Forelimb muscle (tissue), 1 donor: ENCODE data around the gene FLACC1. TPM values are rescaled to one million over a fixed set of nuclear protein-coding genes. Genes with fewer than 3 reads are reported as not detected.
"Not testable (repeated sequence)": the region's sequence is repeated elsewhere in the genome, so short reads cannot be mapped to it uniquely, and the experiment has no call there.

Source experiments
- DNase-seq: peaks from one replicate; pipeline ENCODE4 v3.0.0-alpha.2; 2013; ENCODE audit warnings: low read depth
- polyA plus RNA-seq: library from polyadenylated mRNA; unstranded; fragments of 120-200 nt; gene quantifications from one replicate; pipeline ENCODE4 v1.2.1, GENCODE V29; 2013; ENCODE audit not compliant: insufficient read length

FLACC1 gene
- polyA plus RNA-seq, 1 donor: 1.4 TPM

- no peak for DNase-seq
These were observed 8.4 kb downstream of the FLACC1 start for GRCh38 chr2:201348758-201349157.

DNA sequence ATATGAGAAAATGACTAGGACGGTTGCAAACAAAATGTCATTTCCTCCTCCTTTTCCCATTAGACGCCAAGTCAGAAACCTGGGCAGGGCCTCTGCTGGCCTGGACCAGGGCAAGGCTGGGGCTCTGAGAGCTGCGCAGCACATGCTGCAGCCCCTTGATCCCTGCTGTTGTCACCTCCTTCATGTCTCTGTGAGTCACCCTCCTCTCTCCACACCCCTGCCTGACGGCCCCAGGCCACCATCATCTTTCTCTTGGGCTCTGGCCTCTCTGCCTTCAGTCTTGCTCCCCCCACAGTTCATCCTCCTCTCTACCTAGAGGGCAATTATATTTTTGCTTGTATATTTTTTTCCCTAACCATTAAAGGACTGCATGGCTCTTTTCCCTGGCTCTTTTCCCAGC, 10.0 kb downstream of the FLACC1 start:
- no peak for DNase-seq

- no peak for DNase-seq
These were observed 11.4 kb downstream of the FLACC1 start for GRCh38 chr2:201345625-201346213.

- no peak for DNase-seq
These were observed 12.3 kb downstream of the FLACC1 start for GRCh38 chr2:201344663-201345366.

GRCh38 chr2:201343559-201343958, 13.6 kb downstream of the FLACC1 start:
- no peak for DNase-seq

GRCh38 chr2:201342923-201343322, 14.2 kb downstream of the FLACC1 start:
- DNase-seq: no peak

- no peak for DNase-seq
These were observed 27.7 kb downstream of the FLACC1 start for GRCh38 chr2:201329409-201329808.

DNA sequence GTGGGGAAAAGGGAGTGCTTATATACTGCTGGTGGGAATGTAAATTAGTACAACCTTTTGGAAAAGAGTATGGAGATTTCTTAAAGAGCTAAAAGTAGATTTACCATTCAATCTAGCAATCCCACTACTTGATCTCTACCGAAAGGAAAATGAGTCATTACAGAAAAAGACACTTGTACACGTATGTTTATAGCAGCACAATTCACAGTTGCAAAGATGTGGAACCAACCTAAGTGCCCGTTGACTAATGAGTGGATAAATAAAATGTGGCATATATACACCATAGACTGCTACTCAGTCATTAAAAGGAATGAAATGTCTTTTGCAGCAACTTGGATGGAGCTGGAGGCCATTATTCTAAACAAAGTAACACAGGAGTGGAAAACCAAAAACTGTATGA, 29.5 kb downstream of the FLACC1 start:
- no peak for DNase-seq

GRCh38 chr2:201322772-201323171, 34.4 kb downstream of the FLACC1 start:
- DNase-seq: no peak

- no peak for DNase-seq
These were observed 36.4 kb downstream of the FLACC1 start for GRCh38 chr2:201320701-201321100.

DNA sequence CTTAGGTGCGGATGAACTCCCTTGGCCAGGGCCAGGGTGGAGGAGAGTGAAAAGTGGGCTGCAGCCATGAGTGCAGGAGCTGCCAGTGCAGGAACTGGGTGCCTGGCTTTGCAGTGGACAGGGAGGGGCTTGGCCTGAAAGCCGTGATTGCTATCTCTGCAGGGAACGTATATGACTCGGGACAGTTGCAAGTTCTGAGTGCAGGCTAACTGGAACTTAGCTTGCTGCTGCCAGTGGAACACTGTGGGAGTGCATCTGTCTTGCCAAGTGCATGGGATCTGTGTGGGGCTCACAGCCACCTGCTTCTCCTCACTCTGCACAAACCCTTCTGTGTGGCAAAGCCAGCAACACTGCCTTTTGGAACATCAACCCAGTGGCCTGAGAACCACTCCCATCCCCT, 36.9 kb downstream of the FLACC1 start:
- DNase-seq: no peak

- no peak for DNase-seq
These were observed 37.6 kb downstream of the FLACC1 start for GRCh38 chr2:201319511-201319910.

- no peak for DNase-seq
These were observed 43.8 kb downstream of the FLACC1 start for GRCh38 chr2:201313362-201313761.

DNA sequence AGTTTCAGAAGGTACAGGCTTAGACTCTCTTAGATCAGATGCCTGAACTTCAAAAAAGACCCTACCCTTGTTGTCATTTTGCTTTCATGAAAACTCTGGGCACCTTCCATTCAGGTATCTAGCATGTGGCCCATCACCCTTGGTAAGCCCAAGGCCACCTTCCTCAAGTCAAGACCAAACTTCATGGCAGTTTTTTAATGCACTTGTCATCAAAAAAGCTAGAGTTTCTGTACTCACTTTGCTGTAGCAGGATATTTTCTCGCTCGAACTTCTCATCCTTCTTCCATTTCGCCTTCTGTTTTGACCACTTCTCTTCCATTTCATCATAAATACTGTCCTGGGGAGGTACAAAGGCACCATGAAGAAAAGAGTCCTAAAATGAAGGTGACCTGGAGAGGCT, 48.2 kb downstream of the FLACC1 start:
- no peak for DNase-seq

GRCh38 chr2:201307876-201308275, 49.3 kb downstream of the FLACC1 start:
- no peak for DNase-seq

GRCh38 chr2:201299929-201300328, 57.2 kb downstream of the FLACC1 start:
- DNase-seq: not testable (repeated sequence)

DNA sequence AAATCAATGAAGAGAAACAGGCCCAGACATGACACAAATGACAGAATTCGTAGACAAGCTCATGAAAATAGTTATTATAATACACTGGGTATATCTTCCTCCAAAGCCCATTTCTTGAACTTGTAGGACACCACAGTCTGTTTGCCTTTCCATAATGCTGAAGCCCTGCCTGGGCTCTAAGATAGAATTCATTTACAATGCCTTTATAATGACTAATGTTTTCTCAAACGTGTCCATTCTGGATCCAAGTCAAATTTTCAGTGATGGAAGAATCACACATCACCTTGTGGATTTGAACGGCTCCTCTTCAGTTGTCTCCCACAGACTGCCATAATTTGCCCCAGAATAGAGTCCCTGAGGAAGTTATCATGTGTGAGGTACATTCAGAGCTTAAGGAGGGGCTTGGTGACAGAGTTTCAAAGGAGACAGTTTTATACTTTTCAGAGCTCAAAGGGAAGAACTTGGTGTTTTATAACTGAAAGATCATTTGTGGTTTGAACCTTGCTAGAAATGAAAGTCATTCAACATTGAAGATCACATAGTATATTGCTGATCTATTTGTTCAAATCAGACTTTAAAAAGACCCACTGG, 58.6 kb downstream of the FLACC1 start:
- no peak for DNase-seq

GRCh38 chr2:201290457-201291148, 66.5 kb downstream of the FLACC1 start:
- not testable (repeated sequence) for DNase-seq

DNA sequence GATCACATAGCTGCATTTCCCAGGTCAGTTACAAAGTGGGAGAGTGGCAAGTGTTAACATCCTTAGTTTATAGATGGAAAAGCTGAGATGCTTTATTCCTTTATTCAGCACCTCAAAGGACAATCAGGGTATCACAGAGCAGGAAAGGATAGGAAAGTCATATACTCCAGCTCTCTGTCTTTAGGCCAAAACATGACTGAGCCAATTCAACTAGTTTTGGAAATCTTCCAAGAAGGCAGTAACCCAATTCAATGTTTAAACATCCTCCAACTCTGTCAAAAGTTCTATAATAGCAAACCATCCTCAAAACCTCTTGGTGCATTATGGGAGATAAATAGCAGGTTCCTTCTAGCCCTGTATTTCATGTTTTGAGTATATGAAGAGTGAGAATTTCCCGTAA, 71.6 kb downstream of the FLACC1 start:
- no peak for DNase-seq

- no peak for DNase-seq
These were observed 76.7 kb downstream of the FLACC1 start for GRCh38 chr2:201280191-201281040.

GRCh38 chr2:201279079-201279478, 78.1 kb downstream of the FLACC1 start:
- no peak for DNase-seq

GRCh38 chr2:201276511-201276910, 80.6 kb downstream of the FLACC1 start:
- no peak for DNase-seq
